HAP-1 (cell line): Measurements from ENCODE around the gene GGACT.

ENCODE experiments used
- DNase-seq, 2 experiments: peaks; one replicate each; pipeline ENCODE4 v3.0.0-alpha.2; 2016 to 2020; ENCODE audit warnings: low spot score in 2 of 2
- H3K27me3 ChIP-seq: fragments of 250-450 bp; sonication (Bioruptor Pico); 2 replicates; pipeline ENCODE4 v1.5.1; 2020; ENCODE audit warnings: low read depth, mild to moderate bottlenecking, moderate library complexity
- H3K36me3 ChIP-seq: fragments of 250-450 bp; sonication (Bioruptor Pico); replicated peaks from 2 replicates; pipeline ENCODE4 v1.5.1; 2020; ENCODE audit warnings: mild to moderate bottlenecking
- H3K4me1 ChIP-seq: fragments of 250-450 bp; sonication (Bioruptor Pico); 2 replicates; pipeline ENCODE4 v1.5.1; 2020; ENCODE audit warnings: mild to moderate bottlenecking
- H3K4me3 ChIP-seq: fragments of 250-450 bp; sonication (Bioruptor Pico); 2 replicates; pipeline ENCODE4 v1.5.1; 2020; ENCODE audit warnings: mild to moderate bottlenecking, moderate library complexity
- H3K9me3 ChIP-seq: fragments of 250-450 bp; sonication (Bioruptor Pico); 2 replicates; pipeline ENCODE4 v1.5.1; 2020; ENCODE audit warnings: mild to moderate bottlenecking, moderate library complexity
- in situ Hi-C: fragments of 300-500 bp; cut with MboI; formaldehyde crosslinking; loops from 3 replicates; pipeline ENCODE4 v1.14.3; 2020; ENCODE audit warnings: low sequenced_read_pairs, inconsistent platforms, mixed read lengths

The GGACT gene

DNA sequence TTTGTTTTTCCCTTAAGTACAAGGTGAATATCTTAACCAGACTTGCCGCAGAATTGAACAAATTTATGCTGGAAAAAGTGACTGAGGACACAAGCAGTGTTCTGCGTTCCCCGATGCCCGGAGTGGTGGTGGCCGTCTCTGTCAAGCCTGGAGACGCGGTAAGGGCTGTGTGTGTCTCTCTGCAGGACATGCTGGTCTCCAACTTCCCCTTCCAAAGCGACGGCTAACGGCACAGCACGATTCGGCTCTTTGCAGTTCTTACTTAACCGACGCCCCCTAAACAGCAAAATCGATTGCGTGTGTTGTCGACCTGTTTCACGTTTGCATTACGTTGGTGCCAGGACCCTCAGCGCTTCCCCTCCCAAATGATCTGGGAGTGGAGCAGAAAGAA, 73.2 kb downstream of the GGACT start:
- Histone ChIP-seq H3K9me3 (no peaks in the 10 kb centered on the region), H3K4me3 (no peak overlapping the region), H3K27me3 (peaks cover 9% of the 10 kb centered on the region; the same call in 1 of the 2 replicates), H3K4me1 (peaks cover 19% of the 10 kb centered on the region), H3K36me3 (no peaks in the 10 kb centered on the region)
- in situ Hi-C loops = loop anchor here (10.0 kb wide), 2 partner anchors 611 to 861 kb away; no protein-coding TSS in a partner anchor
- no peak for DNase-seq

- H3K4me3 ChIP-seq = no peak overlapping the region
- no peaks in the 10 kb centered on the region for H3K9me3 ChIP-seq
- peak; percentile 76 to 84 for DNase-seq
- in situ Hi-C loops = loop anchor here (10.0 kb wide), 2 partner anchors 610 to 860 kb away; no protein-coding TSS in a partner anchor
- peaks cover 20% of the 10 kb centered on the region for H3K4me1 ChIP-seq
- H3K27me3 ChIP-seq = peaks cover 9% of the 10 kb centered on the region; the same call in 1 of the 2 replicates
- H3K36me3 ChIP-seq = no peaks in the 10 kb centered on the region
Observed at GRCh38 chr13:100514788-100515409, 73.7 kb downstream of the GGACT start.

DNA sequence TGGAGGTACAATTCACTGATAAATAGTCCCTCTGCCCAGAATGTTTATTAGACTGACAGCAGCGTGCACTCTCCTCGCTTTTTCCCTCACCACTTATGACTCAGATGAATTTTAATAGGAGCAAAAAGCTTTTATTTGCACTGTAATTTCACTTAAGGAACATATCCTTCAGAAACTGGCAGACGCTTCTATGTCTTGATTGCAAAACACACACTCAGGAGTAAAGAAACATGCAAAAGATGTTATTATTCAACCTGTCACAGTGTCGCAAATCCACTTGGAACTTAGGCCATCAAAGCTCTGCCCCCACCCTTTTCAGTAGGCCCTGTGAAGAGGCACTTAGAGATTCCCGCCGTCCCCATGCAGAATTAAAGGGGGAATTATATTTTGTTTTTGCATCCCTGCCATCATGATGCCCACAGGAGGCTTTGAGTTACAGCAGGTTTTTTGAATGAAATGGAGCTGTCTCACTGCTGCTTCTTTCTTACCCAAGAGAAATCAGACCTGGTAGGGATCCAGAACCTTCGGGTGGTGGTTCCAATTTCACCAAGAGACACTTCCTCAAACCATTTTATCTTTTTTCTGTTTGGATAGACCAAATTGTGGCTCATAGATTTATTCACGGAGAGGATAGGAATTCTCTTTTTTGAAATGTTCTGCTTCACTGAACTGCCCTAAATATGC, 74.5 kb downstream of the GGACT start:
- H3K27me3 ChIP-seq = peaks cover 9% of the 10 kb centered on the region; the same call in 1 of the 2 replicates
- no peak overlapping the region for H3K4me3 ChIP-seq
- in situ Hi-C loops = loop anchor here (10.0 kb wide), 2 partner anchors 609 to 859 kb away; no protein-coding TSS in a partner anchor
- no peak for DNase-seq
- no peaks in the 10 kb centered on the region for H3K9me3 ChIP-seq
- H3K36me3 ChIP-seq = no peaks in the 10 kb centered on the region
- peaks cover 24% of the 10 kb centered on the region for H3K4me1 ChIP-seq

DNA sequence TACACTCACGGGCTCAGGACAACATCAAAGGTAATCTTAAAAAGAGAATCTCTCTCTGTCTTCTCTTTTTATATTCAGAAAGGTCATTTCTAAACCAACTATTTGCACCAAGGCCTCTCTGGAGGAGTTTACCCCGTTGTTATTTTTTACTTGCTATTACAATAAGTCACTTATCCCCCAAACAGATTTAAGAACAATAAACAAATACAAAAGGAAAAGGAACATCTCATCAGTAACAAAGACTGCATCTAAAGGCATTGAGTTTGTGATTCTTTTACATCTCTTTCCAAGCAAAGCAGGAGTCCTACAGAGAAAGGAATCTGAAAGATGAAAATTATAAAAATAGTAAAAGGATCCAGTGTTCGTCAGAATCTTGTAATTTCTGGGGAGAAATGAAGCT, 75.4 kb downstream of the GGACT start:
- peaks cover 9% of the 10 kb centered on the region; the same call in 1 of the 2 replicates for H3K27me3 ChIP-seq
- no peak for DNase-seq
- in situ Hi-C loops = loop anchor here (10.0 kb wide), 2 partner anchors 608 to 858 kb away; no protein-coding TSS in a partner anchor
- H3K4me3 ChIP-seq = no peak overlapping the region
- H3K9me3 ChIP-seq = no peaks in the 10 kb centered on the region
- no peaks in the 10 kb centered on the region for H3K36me3 ChIP-seq
- peaks cover 24% of the 10 kb centered on the region for H3K4me1 ChIP-seq

DNA sequence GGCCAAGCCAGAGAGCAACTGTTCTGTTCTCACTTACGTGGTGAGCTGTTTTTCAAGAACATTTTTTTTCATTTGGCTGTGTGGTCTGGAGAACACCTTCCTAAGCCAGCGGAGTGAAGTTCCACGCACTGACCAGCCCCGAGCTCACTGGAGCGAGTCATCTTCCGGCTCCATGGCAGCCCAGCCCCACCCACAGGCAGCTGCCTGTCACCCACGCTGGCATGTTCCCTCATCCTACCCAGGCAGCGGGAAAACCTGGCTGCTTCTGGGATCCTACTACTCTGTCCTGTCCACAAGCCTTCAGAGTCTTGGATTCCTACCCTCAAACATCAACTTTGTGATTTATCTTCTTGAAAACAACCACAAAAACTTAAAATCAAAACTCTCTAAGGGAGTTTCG, 76.2 kb downstream of the GGACT start:
- H3K4me1 ChIP-seq = peaks cover 16% of the 10 kb centered on the region
- in situ Hi-C loops = loop anchor here (10.0 kb wide), 2 partner anchors 608 to 858 kb away; no protein-coding TSS in a partner anchor
- H3K27me3 ChIP-seq = peaks cover 9% of the 10 kb centered on the region; the same call in 1 of the 2 replicates
- H3K4me3 ChIP-seq = no peak overlapping the region
- H3K36me3 ChIP-seq = no peaks in the 10 kb centered on the region
- no peaks in the 10 kb centered on the region for H3K9me3 ChIP-seq
- DNase-seq = no peak

GRCh38 chr13:100511466-100511865, 77.1 kb downstream of the GGACT start:
- Histone ChIP-seq H3K9me3 (no peaks in the 10 kb centered on the region), H3K36me3 (no peaks in the 10 kb centered on the region), H3K4me1 (peaks cover 15% of the 10 kb centered on the region), H3K27me3 (peaks cover 9% of the 10 kb centered on the region; the same call in 1 of the 2 replicates), H3K4me3 (no peak overlapping the region)
- in situ Hi-C loops = loop anchor here (10.0 kb wide), 2 partner anchors 607 to 857 kb away; no protein-coding TSS in a partner anchor
- DNase-seq = no peak

DNA sequence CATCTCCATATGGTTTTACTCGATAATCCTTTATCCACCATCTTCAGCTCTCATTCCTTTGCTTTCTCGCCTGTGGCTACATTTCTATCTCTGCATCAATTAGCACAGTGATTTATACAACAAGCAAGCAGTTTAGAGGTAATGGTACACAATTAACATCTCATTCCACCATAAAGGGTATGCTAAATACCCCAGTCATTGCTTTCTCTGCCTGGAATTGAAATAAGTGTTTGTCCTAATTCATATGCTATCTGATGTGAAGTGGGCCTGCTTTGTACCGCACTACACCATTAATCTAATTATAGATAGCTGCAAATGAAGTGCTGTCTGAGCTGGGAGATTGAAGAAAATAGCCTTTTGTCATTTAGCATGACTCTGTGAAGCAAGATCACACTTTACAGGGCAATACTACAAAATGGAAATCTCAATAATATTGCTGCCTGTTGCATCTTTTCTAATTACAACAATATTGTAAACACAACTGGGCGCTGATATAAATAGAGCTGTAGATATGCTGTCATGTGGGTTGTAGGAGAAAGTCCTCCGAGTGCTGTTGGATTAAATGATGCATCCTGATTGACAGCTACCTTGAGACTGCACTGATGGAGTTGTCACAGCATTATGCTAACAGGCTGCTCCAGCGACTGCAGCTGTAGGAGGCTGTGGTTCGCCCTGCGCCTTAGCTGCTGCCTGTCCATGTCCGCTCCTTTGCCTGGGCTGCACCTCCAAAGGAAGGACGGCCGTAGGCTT, 78.2 kb downstream of the GGACT start:
- peaks cover 15% of the 10 kb centered on the region for H3K4me1 ChIP-seq
- no peak overlapping the region for H3K4me3 ChIP-seq
- in situ Hi-C loops = loop anchor here (10.0 kb wide), 2 partner anchors 606 to 856 kb away; no protein-coding TSS in a partner anchor
- peaks cover 9% of the 10 kb centered on the region; the same call in 1 of the 2 replicates for H3K27me3 ChIP-seq
- peak; percentile 48 to 95 for DNase-seq
- H3K36me3 ChIP-seq = no peaks in the 10 kb centered on the region
- H3K9me3 ChIP-seq = no peaks in the 10 kb centered on the region

DNA sequence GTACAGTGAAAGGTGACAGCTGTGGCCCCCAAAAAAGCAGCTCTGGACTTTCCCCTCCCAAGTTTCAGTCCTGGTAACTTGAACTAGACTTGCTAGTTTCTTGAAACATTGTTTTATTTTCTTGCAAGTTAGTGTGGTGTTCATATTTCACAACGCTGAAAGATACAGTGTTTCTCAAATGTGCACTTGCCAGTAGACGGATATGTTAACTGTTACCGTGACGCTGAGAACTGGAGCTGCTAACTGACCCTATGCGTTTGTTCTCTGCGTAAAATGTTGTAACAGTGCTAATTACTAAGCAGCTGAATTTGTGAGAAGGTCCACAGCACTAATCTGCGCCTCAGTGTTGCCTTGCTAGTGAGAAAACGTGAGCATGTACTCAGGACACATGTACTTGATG, 79.6 kb downstream of the GGACT start:
- DNase-seq = no peak
- H3K36me3 ChIP-seq = no peaks in the 10 kb centered on the region
- H3K4me1 ChIP-seq = peaks cover 15% of the 10 kb centered on the region
- H3K9me3 ChIP-seq = no peaks in the 10 kb centered on the region
- H3K27me3 ChIP-seq = peaks cover 9% of the 10 kb centered on the region; the same call in 1 of the 2 replicates
- H3K4me3 ChIP-seq = no peak overlapping the region
- in situ Hi-C loops = no loop called here

DNA sequence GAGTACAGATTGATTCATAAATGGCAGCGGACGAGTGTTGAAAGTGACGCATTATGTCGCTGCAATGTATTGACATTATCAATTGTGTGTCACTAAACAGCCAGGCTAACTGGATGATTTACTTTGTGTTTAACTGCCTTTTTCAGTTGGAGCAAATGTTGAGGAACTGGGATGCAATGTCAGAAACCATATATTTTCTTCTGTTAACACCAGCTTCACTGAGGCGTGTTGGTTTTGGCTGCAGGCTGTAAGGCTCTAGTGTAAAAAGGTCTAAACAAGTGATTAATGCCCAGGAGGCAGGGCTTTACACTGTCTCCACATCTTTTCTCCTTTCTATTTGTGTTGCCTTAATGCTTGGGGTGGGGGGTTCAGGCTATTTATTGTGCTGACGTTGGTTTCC, 80.1 kb downstream of the GGACT start:
- H3K27me3 ChIP-seq = peaks cover 6% of the 10 kb centered on the region; the same call in 1 of the 2 replicates
- H3K9me3 ChIP-seq = no peaks in the 10 kb centered on the region
- H3K36me3 ChIP-seq = no peaks in the 10 kb centered on the region
- no peak overlapping the region for H3K4me3 ChIP-seq
- peaks cover 15% of the 10 kb centered on the region for H3K4me1 ChIP-seq
- no peak for DNase-seq
- in situ Hi-C loops = no loop called here

DNA sequence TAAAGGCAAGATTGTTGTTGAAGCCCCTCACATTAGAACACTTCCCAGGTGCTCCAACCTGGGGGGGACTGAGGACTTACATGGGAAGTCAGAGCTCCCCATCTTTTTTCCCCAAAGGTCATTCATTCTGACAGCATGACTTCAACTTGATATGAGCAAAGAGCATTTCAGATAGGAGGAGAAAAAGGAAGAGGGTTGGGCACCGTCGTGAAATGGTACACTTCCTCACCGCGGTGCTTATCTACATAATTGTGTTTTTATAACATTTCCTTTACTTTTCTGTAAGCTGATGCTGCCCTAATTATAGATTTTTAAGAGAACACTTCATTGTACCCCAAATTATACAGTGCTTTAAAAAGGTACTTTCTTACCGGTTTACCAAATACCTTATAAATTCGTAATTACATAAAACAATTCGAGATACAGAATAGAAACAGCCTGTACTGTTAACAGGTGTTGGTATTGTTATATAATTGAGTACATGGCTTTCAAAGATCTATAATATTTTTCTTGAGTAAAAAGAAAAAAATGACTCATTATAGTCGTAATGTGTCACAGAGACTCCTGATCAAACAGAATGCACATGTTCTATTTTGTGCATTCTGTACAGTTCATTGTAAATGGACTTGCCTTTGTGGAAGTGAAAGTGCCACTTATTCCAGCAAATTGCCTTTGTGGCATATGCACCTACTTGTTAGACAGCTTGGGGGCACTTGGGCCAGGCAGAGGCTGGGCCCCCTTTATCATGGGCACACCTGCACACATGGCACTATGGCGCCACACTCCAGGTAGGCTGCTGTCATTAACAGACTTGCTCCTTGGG, 81.8 kb downstream of the GGACT start:
- Histone ChIP-seq H3K4me3 (no peak overlapping the region), H3K36me3 (no peaks in the 10 kb centered on the region), H3K27me3 (no peaks in the 10 kb centered on the region; the same call in 1 of the 2 replicates), H3K9me3 (no peaks in the 10 kb centered on the region), H3K4me1 (peaks cover 15% of the 10 kb centered on the region)
- DNase-seq = no peak
- in situ Hi-C loops = no loop called here

DNA sequence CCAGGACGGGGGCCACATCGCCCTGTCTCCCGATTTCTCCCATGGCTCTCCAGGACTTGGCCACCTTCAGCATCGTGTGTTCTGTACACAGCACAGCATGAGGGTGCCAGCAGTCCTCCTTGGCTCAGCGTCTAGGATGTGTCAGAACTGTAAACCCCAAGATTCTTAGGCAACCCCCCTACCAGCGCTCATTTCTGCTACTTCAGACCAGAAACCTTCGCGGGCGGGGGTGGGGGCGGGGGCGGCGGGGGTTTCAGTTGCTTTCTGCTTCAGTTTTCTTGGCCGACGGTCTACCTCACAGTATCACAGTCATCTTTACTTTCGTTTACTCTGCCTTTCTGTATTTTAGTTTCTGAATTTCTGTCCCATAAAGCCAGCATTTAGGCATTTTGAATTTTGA, 82.4 kb downstream of the GGACT start:
- DNase-seq = no peak
- Histone ChIP-seq H3K4me3 (no peak overlapping the region), H3K36me3 (no peaks in the 10 kb centered on the region), H3K27me3 (no peaks in the 10 kb centered on the region; the same call in 1 of the 2 replicates), H3K4me1 (peaks cover 13% of the 10 kb centered on the region), H3K9me3 (no peaks in the 10 kb centered on the region)
- in situ Hi-C loops = no loop called here

- Histone ChIP-seq H3K4me1 (no peaks in the 10 kb centered on the region), H3K27me3 (no peaks in the 10 kb centered on the region), H3K36me3 (no peaks in the 10 kb centered on the region), H3K4me3 (no peak overlapping the region), H3K9me3 (no peaks in the 10 kb centered on the region)
- in situ Hi-C loops = no loop called here
- DNase-seq = no peak
Observed at GRCh38 chr13:100503622-100504021, 85.0 kb downstream of the GGACT start.

DNA sequence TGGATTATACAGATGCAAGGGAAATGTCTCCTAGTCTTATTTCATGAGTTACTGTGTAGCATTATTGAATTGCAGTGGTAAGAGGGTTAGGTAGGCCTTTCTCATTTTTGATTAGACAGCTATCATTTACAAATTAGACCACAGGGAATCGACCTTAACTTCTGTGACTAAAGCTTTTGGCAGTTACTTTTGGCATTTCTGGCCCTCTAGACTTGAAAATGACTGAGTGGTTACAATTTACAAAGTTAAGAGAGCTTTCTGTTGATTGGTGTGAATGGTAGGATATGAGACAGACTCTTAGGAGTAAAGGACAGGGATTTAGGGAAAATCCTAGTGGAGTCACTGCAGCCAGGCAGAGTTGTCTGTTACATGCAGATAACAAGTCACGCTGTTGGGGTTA, 86.1 kb downstream of the GGACT start:
- H3K4me3 ChIP-seq = no peak overlapping the region
- no peaks in the 10 kb centered on the region for H3K4me1 ChIP-seq
- no peaks in the 10 kb centered on the region for H3K27me3 ChIP-seq
- DNase-seq = no peak
- H3K9me3 ChIP-seq = no peaks in the 10 kb centered on the region
- no peaks in the 10 kb centered on the region for H3K36me3 ChIP-seq
- in situ Hi-C loops = no loop called here
